GM18517 (cell line): Measurements from ENCODE around the gene TENM3.

Experiments
- ATAC-seq: cut with Tn5 transposase; IDR thresholded peaks from one replicate; pipeline ENCODE4 v1.9.1; 2021; ENCODE audit warnings: mild to moderate bottlenecking, moderate library complexity; ENCODE audit not compliant: unreplicated experiment

The TENM3 gene

GRCh38 chr4:182325397-182325796 lies 82.2 kb downstream of the TENM3 start:
- no peak for ATAC-seq

- ATAC-seq = no peak
Observed at GRCh38 chr4:182325848-182326255, 82.7 kb downstream of the TENM3 start.

- ATAC-seq = no peak
Observed at GRCh38 chr4:182328505-182328904, 85.3 kb downstream of the TENM3 start.

- ATAC-seq = no peak
Observed at GRCh38 chr4:182337366-182337765, 94.2 kb downstream of the TENM3 start.

GRCh38 chr4:182338063-182338462 lies 94.9 kb downstream of the TENM3 start:
- no peak for ATAC-seq

GRCh38 chr4:182338746-182339145 lies 95.5 kb downstream of the TENM3 start:
- no peak for ATAC-seq

- no peak for ATAC-seq
Observed at GRCh38 chr4:182339221-182339641, 96.0 kb downstream of the TENM3 start.

GRCh38 chr4:182343453-182343852 lies 100.3 kb downstream of the TENM3 start:
- no peak for ATAC-seq

- no peak for ATAC-seq
Observed at GRCh38 chr4:182344968-182345367, 101.8 kb downstream of the TENM3 start.

- no peak for ATAC-seq
Observed at GRCh38 chr4:182346250-182346649, 103.0 kb downstream of the TENM3 start.

GRCh38 chr4:182346675-182347375 lies 103.6 kb downstream of the TENM3 start:
- no peak for ATAC-seq

- ATAC-seq = no peak
Observed at GRCh38 chr4:182348779-182349326, 105.7 kb downstream of the TENM3 start.

- no peak for ATAC-seq
Observed at GRCh38 chr4:182350041-182350440, 106.8 kb downstream of the TENM3 start.

- no peak for ATAC-seq
Observed at GRCh38 chr4:182351485-182351884, 108.3 kb downstream of the TENM3 start.

GRCh38 chr4:182354106-182354505 lies 110.9 kb downstream of the TENM3 start:
- ATAC-seq = no peak

GRCh38 chr4:182354867-182355266 lies 111.7 kb downstream of the TENM3 start:
- ATAC-seq = no peak

- ATAC-seq = no peak
Observed at GRCh38 chr4:182367153-182367552, 124.0 kb downstream of the TENM3 start.

GRCh38 chr4:182369211-182369610 lies 126.0 kb downstream of the TENM3 start:
- no peak for ATAC-seq

- no peak for ATAC-seq
Observed at GRCh38 chr4:182370491-182370890, 127.3 kb downstream of the TENM3 start.

GRCh38 chr4:182380771-182381181 lies 137.6 kb downstream of the TENM3 start:
- ATAC-seq = no peak

- ATAC-seq = no peak
Observed at GRCh38 chr4:182382941-182383340, 139.7 kb downstream of the TENM3 start.

- no peak for ATAC-seq
Observed at GRCh38 chr4:182384631-182385091, 141.5 kb downstream of the TENM3 start.

- peak; percentile 66 for ATAC-seq
Observed at GRCh38 chr4:182385897-182386296, 142.7 kb downstream of the TENM3 start.
